BE2C (cell line): Measurements from ENCODE around the gene TMEM259.

ENCODE experiments used
- DNase-seq: peaks from one replicate; pipeline ENCODE4 v3.0.0-alpha.2; 2020
- H3K27me3 ChIP-seq: fragments of 250-450 bp; sonication (Bioruptor Pico); 2 replicates; pipeline ENCODE4 v1.5.1; 2020; ENCODE audit warnings: mild to moderate bottlenecking
- H3K36me3 ChIP-seq: fragments of 250-450 bp; sonication (Bioruptor Pico); 2 replicates; pipeline ENCODE4 v1.5.1; 2020; ENCODE audit warnings: mild to moderate bottlenecking
- H3K4me1 ChIP-seq: fragments of 250-450 bp; sonication (Bioruptor Pico); 2 replicates; pipeline ENCODE4 v1.5.1; 2020
- H3K4me3 ChIP-seq: 2 replicates; pipeline ENCODE4 v1.5.1; 2011; ENCODE audit warnings: low read depth, low read length
- H3K9me3 ChIP-seq: fragments of 250-450 bp; sonication (Bioruptor Pico); 2 replicates; pipeline ENCODE4 v1.5.1; 2020
- TF ChIP-seq, protein P1 (sequence below): IDR thresholded peaks from 2 replicates; pipeline ENCODE4 v1.5.1; 2012; ENCODE audit warnings: mild to moderate bottlenecking, low read depth, low read length

TMEM259 gene

DNA sequence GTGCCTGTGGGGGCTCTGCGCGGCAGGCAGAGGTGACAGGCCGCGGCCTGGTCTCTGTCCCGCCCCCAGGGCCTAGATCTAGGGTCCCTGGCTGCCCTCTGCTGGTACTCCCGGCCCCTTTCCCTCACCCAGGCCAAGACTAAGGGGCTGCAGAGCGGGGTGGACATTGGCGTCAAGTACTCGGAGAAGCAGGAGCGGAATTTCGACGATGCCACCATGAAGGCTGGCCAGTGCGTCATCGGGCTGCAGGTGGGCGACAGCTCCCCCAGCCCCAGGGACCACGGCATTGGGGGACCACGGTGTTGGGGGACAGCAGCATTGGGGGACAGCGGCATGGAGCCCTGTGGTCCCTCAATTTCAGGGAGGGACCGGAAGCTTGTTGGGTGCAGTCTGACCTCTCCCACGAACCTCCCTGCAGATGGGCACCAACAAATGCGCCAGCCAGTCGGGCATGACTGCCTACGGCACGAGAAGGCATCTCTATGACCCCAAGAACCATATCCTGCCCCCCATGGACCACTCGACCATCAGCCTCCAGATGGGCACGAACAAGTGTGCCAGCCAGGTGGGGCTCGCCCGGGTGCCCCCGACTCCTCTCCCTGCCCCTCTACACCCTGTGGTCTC, 15.2 kb upstream of the TMEM259 start:
- H3K27me3 ChIP-seq = no peaks in the 10 kb centered on the region
- peak; percentile 17 for DNase-seq
- peaks cover 6% of the 10 kb centered on the region; the same call in 1 of the 2 replicates for H3K4me1 ChIP-seq
- H3K36me3 ChIP-seq = no peaks in the 10 kb centered on the region; the same call in 1 of the 2 replicates
- no peaks in the 10 kb centered on the region for H3K9me3 ChIP-seq
- TF ChIP-seq, protein P1, sequence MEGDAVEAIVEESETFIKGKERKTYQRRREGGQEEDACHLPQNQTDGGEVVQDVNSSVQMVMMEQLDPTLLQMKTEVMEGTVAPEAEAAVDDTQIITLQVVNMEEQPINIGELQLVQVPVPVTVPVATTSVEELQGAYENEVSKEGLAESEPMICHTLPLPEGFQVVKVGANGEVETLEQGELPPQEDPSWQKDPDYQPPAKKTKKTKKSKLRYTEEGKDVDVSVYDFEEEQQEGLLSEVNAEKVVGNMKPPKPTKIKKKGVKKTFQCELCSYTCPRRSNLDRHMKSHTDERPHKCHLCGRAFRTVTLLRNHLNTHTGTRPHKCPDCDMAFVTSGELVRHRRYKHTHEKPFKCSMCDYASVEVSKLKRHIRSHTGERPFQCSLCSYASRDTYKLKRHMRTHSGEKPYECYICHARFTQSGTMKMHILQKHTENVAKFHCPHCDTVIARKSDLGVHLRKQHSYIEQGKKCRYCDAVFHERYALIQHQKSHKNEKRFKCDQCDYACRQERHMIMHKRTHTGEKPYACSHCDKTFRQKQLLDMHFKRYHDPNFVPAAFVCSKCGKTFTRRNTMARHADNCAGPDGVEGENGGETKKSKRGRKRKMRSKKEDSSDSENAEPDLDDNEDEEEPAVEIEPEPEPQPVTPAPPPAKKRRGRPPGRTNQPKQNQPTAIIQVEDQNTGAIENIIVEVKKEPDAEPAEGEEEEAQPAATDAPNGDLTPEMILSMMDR = no peak
- no peak overlapping the region for H3K4me3 ChIP-seq

DNA sequence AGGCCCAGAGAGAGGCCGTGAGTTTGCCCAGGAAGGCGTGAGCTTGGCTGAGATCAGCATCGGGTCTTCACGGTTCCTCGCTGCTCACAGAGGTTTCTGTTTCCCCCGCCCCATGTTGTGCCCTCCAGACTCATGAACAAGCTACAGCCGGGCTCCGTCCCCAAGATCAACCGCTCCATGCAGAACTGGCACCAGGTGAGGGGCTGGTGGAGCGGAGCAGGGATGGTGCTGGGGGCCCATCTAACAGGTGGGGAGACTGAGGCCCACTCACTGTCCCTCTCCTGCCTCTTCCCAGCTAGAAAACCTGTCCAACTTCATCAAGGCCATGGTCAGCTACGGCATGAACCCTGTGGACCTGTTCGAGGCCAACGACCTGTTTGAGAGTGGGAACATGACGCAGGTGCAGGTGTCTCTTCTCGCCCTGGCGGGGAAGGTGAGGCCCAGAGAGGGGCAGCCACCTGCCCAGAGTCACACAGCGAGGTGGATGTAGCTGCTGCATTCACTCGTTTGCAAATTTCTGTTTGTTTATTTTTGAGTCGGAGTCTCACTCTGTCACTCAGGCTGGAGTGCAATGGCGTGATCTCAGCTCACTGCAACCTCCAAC, 11.4 kb upstream of the TMEM259 start:
- Histone ChIP-seq H3K36me3 (no peaks in the 10 kb centered on the region; the same call in 1 of the 2 replicates), H3K4me3 (no peak overlapping the region), H3K27me3 (no peaks in the 10 kb centered on the region), H3K9me3 (no peaks in the 10 kb centered on the region), H3K4me1 (no peaks in the 10 kb centered on the region)
- DNase-seq = no peak
- TF ChIP-seq, protein P1 = no peak

DNA sequence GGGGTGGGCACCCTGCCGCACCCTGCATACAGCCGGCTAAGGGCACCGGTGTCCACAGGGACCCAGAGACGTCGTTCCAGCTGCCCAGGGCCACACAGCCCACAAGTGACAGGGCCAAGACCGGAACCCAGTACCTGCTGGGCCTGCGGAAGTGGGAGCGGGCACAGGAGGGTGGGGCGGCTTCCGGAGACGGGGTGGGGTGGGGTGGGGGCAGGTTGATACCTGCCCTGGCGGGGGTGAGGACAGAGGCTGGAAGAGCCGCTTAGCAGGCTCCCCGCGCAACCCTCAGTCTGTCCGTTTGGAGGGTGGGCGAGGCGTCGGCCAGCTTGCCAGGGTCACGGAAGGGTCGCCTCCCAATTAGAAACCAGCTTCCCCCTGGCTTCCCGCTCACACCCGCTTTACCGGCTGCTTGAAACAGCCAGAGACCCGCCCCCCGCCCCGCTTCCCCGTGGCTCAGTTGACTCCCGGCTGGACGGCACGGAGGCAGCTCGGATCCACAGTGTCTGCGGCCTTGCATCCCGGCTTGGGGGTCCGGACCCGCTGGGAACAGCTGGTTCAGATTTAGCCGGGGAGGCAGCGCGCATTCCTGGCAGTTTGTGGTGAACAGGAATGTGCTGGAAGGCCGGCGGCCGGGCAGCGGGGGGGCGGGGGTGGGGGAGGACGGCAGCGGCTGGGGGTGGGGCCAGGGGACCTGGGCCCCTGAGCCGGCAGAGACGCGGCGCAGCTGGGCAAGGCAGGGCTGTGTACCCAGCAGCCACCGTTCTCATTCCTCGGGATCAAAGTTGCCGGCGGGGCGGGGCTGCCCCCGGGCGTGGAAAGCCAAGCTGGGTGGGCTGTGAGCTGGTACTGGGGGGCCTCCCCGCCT, 7.4 kb upstream of the TMEM259 start:
- H3K9me3 ChIP-seq = no peaks in the 10 kb centered on the region
- no peaks in the 10 kb centered on the region for H3K4me1 ChIP-seq
- TF ChIP-seq, protein P1 = no peak
- H3K27me3 ChIP-seq = no peaks in the 10 kb centered on the region; the same call in 1 of the 2 replicates
- no peaks in the 10 kb centered on the region; the same call in 1 of the 2 replicates for H3K36me3 ChIP-seq
- peak; percentile 55 for DNase-seq
- peak overlapping the region; percentile 36 for H3K4me3 ChIP-seq

DNA sequence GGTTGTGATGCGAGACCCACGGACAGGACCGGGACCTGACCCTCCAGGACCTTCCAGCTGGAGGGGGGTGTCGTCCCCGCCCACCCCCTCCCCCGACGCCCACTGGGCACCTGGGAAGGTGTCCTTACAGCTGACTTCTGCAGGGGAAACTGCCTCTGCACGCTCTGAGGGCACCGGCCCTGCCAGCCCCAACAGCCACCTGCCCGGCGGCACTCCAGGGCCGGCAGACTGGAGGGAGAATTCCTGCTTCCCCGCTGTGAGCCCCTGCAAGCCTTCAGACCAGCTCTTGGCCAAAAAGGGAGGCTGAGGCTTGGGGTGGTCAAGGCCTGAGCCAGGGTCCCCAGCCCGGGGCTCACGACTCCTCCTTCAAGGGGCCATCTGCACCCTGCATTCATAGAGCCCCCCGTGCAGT, 6.7 kb upstream of the TMEM259 start:
- Histone ChIP-seq H3K36me3 (no peaks in the 10 kb centered on the region; the same call in 1 of the 2 replicates), H3K27me3 (no peaks in the 10 kb centered on the region; the same call in 1 of the 2 replicates), H3K4me3 (no peak overlapping the region), H3K9me3 (no peaks in the 10 kb centered on the region), H3K4me1 (no peaks in the 10 kb centered on the region)
- no peak for DNase-seq
- TF ChIP-seq, protein P1 = no peak

DNA sequence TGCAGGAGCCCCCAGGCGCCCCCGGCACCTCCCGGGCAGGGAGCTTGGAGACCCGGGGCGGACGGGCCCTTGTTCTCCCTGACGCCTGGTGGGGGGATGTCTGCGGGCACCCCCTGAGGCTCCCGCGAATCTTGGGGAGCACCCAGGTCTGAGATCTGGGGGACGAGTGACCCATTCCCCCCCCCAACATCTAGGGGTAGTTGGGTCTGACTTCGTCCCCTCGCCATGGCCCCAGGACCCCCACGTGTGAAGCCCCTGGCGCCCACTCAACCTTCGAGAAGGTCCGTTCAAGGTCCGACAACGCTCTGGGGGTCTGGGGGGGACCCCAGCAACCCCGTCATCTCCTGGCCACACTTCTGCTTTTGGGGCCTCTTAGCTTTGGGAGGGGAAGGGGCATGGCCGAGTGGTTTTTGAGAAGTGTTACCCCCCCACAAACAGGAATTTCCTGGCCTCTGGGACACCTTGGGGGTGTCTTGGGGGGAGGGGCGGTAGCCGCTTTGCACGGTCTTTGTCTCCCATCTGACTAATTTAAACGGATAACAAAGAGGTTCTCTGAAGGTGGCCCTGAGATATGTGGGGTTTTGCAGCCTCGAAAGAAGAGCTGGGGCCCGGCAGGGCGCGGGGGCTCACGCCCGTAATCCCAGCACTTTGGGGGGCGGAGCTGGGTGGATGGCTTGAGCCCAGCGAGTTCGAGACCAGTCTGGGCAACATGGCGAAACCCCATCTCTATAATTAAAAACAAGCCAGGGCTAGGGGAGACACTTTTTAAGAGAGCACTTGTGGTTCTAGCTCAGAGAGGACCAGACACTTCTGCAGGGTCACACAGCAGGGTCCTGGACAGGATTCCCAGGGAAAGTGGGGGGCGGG, 6.1 kb upstream of the TMEM259 start:
- H3K27me3 ChIP-seq = no peaks in the 10 kb centered on the region; the same call in 1 of the 2 replicates
- TF ChIP-seq, protein P1 = no peak
- DNase-seq = no peak
- no peaks in the 10 kb centered on the region for H3K9me3 ChIP-seq
- H3K4me3 ChIP-seq = peak overlapping the region; percentile 59
- H3K4me1 ChIP-seq = no peaks in the 10 kb centered on the region
- no peaks in the 10 kb centered on the region; the same call in 1 of the 2 replicates for H3K36me3 ChIP-seq
